ENCODE results near the gene GAPDHS.

The GAPDHS gene

GRCh38 chr19:35501684-35502083 is 31.6 kb upstream of the GAPDHS start:
- TF ChIP-seq, protein P1, sequence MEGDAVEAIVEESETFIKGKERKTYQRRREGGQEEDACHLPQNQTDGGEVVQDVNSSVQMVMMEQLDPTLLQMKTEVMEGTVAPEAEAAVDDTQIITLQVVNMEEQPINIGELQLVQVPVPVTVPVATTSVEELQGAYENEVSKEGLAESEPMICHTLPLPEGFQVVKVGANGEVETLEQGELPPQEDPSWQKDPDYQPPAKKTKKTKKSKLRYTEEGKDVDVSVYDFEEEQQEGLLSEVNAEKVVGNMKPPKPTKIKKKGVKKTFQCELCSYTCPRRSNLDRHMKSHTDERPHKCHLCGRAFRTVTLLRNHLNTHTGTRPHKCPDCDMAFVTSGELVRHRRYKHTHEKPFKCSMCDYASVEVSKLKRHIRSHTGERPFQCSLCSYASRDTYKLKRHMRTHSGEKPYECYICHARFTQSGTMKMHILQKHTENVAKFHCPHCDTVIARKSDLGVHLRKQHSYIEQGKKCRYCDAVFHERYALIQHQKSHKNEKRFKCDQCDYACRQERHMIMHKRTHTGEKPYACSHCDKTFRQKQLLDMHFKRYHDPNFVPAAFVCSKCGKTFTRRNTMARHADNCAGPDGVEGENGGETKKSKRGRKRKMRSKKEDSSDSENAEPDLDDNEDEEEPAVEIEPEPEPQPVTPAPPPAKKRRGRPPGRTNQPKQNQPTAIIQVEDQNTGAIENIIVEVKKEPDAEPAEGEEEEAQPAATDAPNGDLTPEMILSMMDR (IDR thresholded peaks at IDR 0.05; ENCODE audit: borderline replicate concordance, extremely low read depth, low read length, poor library complexity, severe bottlenecking) = no peak
- no peak for TF ChIP-seq EZH2 (IDR thresholded peaks at IDR 0.05; ENCODE audit: borderline replicate concordance, low read depth, low read length, severe bottlenecking)
- no peak overlapping the region for H3K27ac ChIP-seq (ENCODE audit: low read length)
- no peak overlapping the region for H3K4me3 ChIP-seq (ENCODE audit: low read depth in 1 of 2, low read length in 2 of 2)
- ATAC-seq (ENCODE audit: insufficient read depth, low read depth) (no peak), DNase-seq (no peak)
- H3K27me3 ChIP-seq (ENCODE audit: insufficient read depth, low read length, poor library complexity) = peaks cover 10% of the 10 kb centered on the region
- H2AFZ ChIP-seq (ENCODE audit: low read depth, low read length) = no peak overlapping the region
- H3K36me3 ChIP-seq (ENCODE audit: insufficient read depth, low read length) = no peaks in the 10 kb centered on the region
- no peak overlapping the region for H3K9ac ChIP-seq (ENCODE audit: low read depth, low read length)
- no peaks in the 10 kb centered on the region for H4K20me1 ChIP-seq (ENCODE audit: insufficient read depth, low read length)
- H3K9me3 ChIP-seq (ENCODE audit: insufficient read depth, low read length, severe bottlenecking) = no peaks in the 10 kb centered on the region
- H3K4me1 ChIP-seq (ENCODE audit: insufficient read depth, low read length) = no peaks in the 10 kb centered on the region
- H3K4me2 ChIP-seq (ENCODE audit: insufficient read depth, low read length) = no peak overlapping the region
- H3K79me2 ChIP-seq (ENCODE audit: insufficient read depth, low read length) = no peaks in the 10 kb centered on the region

- no peak overlapping the region for H3K4me3 ChIP-seq (ENCODE audit: low read depth in 1 of 2, low read length in 2 of 2)
- H3K4me2 ChIP-seq (ENCODE audit: insufficient read depth, low read length) = no peak overlapping the region
Observed at GRCh38 chr19:35502751-35503150, 30.5 kb upstream of the GAPDHS start.

GRCh38 chr19:35506011-35506410 is 27.2 kb upstream of the GAPDHS start:
- H3K36me3 ChIP-seq (ENCODE audit: insufficient read depth, low read length) = no peaks in the 10 kb centered on the region
- no peaks in the 10 kb centered on the region for H3K79me2 ChIP-seq (ENCODE audit: insufficient read depth, low read length)
- H3K4me2 ChIP-seq (ENCODE audit: insufficient read depth, low read length) = no peak overlapping the region
- H3K9ac ChIP-seq (ENCODE audit: low read depth, low read length) = no peak overlapping the region
- H3K27me3 ChIP-seq (ENCODE audit: insufficient read depth, low read length, poor library complexity) = peaks cover 45% of the 10 kb centered on the region
- H3K4me3 ChIP-seq (ENCODE audit: low read depth in 1 of 2, low read length in 2 of 2) = no peak overlapping the region
- ATAC-seq (ENCODE audit: insufficient read depth, low read depth) (no peak), DNase-seq (no peak)
- H2AFZ ChIP-seq (ENCODE audit: low read depth, low read length) = no peak overlapping the region
- H4K20me1 ChIP-seq (ENCODE audit: insufficient read depth, low read length) = no peaks in the 10 kb centered on the region; the same call in 1 of the 2 replicates
- TF ChIP-seq, protein P1 (IDR thresholded peaks at IDR 0.05; ENCODE audit: borderline replicate concordance, extremely low read depth, low read length, poor library complexity, severe bottlenecking) = no peak
- no peak for TF ChIP-seq EZH2 (IDR thresholded peaks at IDR 0.05; ENCODE audit: borderline replicate concordance, low read depth, low read length, severe bottlenecking)
- no peaks in the 10 kb centered on the region for H3K9me3 ChIP-seq (ENCODE audit: insufficient read depth, low read length, severe bottlenecking)
- H3K27ac ChIP-seq (ENCODE audit: low read length) = no peak overlapping the region
- H3K4me1 ChIP-seq (ENCODE audit: insufficient read depth, low read length) = no peaks in the 10 kb centered on the region

More at GRCh38 chr19:35502751-35503150, 30.5 kb upstream of the GAPDHS start:
- TF ChIP-seq, protein P1 (IDR thresholded peaks at IDR 0.05; ENCODE audit: borderline replicate concordance, extremely low read depth, low read length, poor library complexity, severe bottlenecking) = no peak
- no peak for TF ChIP-seq EZH2 (IDR thresholded peaks at IDR 0.05; ENCODE audit: borderline replicate concordance, low read depth, low read length, severe bottlenecking)
- Histone ChIP-seq H3K27me3 (ENCODE audit: insufficient read depth, low read length, poor library complexity) (peaks cover 20% of the 10 kb centered on the region), H3K27ac (ENCODE audit: low read length) (no peak overlapping the region), H3K9me3 (ENCODE audit: insufficient read depth, low read length, severe bottlenecking) (no peaks in the 10 kb centered on the region), H4K20me1 (ENCODE audit: insufficient read depth, low read length) (no peaks in the 10 kb centered on the region), H3K36me3 (ENCODE audit: insufficient read depth, low read length) (no peaks in the 10 kb centered on the region), H3K4me1 (ENCODE audit: insufficient read depth, low read length) (no peaks in the 10 kb centered on the region), H3K79me2 (ENCODE audit: insufficient read depth, low read length) (no peaks in the 10 kb centered on the region), H3K9ac (ENCODE audit: low read depth, low read length) (no peak overlapping the region), H2AFZ (ENCODE audit: low read depth, low read length) (no peak overlapping the region)
- DNase-seq (no peak), ATAC-seq (ENCODE audit: insufficient read depth, low read depth) (no peak)

GRCh38 chr19:35507561-35507960 is 25.7 kb upstream of the GAPDHS start:
- H3K36me3 ChIP-seq (ENCODE audit: insufficient read depth, low read length) = no peaks in the 10 kb centered on the region
- H3K9me3 ChIP-seq (ENCODE audit: insufficient read depth, low read length, severe bottlenecking) = no peaks in the 10 kb centered on the region
- no peak overlapping the region for H2AFZ ChIP-seq (ENCODE audit: low read depth, low read length)
- H3K9ac ChIP-seq (ENCODE audit: low read depth, low read length) = no peak overlapping the region
- H3K79me2 ChIP-seq (ENCODE audit: insufficient read depth, low read length) = no peaks in the 10 kb centered on the region
- ATAC-seq (ENCODE audit: insufficient read depth, low read depth) (no peak), DNase-seq (no peak)
- peaks cover 45% of the 10 kb centered on the region for H3K27me3 ChIP-seq (ENCODE audit: insufficient read depth, low read length, poor library complexity)
- H3K27ac ChIP-seq (ENCODE audit: low read length) = no peak overlapping the region
- no peak overlapping the region for H3K4me2 ChIP-seq (ENCODE audit: insufficient read depth, low read length)
- H4K20me1 ChIP-seq (ENCODE audit: insufficient read depth, low read length) = no peaks in the 10 kb centered on the region; the same call in 1 of the 2 replicates
- H3K4me1 ChIP-seq (ENCODE audit: insufficient read depth, low read length) = no peaks in the 10 kb centered on the region
- H3K4me3 ChIP-seq (ENCODE audit: low read depth in 1 of 2, low read length in 2 of 2) = no peak overlapping the region
- TF ChIP-seq EZH2 (IDR thresholded peaks at IDR 0.05; ENCODE audit: borderline replicate concordance, low read depth, low read length, severe bottlenecking) = no peak
- TF ChIP-seq, protein P1 (IDR thresholded peaks at IDR 0.05; ENCODE audit: borderline replicate concordance, extremely low read depth, low read length, poor library complexity, severe bottlenecking) = no peak
